Measurements from ENCODE around the gene C9orf40. TPM values are rescaled to one million over a fixed set of nuclear protein-coding genes. Genes with fewer than 3 reads are reported as not detected.

C9orf40 gene
- total RNA-seq, 1 experiment from 2014 or later: 3.4 TPM

GRCh38 chr9:74960561-74960960 is 7.8 kb upstream of the C9orf40 start:
- CTCF ChIA-PET: no interaction called here
- intact Hi-C loops (cut with micrococcal nuclease; ENCODE audit: unreplicated experiment): no loop called here
- H3K27ac Mint-ChIP-seq (ENCODE audit: unreplicated experiment): no peak overlapping the region

DNA sequence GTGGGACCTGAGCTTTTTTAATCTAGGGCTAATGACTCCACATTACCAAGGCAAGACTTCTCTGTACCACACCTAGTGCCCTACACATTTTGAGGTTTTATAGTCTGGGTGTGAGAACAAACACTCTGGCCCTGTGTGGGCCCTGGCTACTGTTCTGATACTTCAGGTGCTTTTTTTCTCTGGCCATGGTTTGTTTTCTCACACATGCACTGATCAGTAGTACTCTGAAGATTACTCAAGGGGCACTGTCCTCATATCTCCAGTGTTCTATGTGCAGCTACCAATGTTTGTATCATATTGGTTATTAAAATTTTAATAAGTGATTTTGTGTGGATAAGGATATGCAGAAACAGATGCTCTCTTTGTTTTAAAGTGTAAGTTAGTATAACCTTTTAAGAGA is 5.9 kb upstream of the C9orf40 start:
- Mint-ChIP-seq H3K36me3 (ENCODE audit: insufficient read depth, unreplicated experiment) (peaks cover 5% of the 10 kb centered on the region), H3K9me3 (ENCODE audit: low read depth, unreplicated experiment) (peaks cover 3% of the 10 kb centered on the region)

More at GRCh38 chr9:74960561-74960960, 7.8 kb upstream of the C9orf40 start:
- H3K27me3 Mint-ChIP-seq (ENCODE audit: unreplicated experiment): no peaks in the 10 kb centered on the region
- DNase-seq: no peak
- no peak overlapping the region for H3K4me3 Mint-ChIP-seq (ENCODE audit: low read depth, unreplicated experiment)
- no peaks in the 10 kb centered on the region for H3K4me1 Mint-ChIP-seq (ENCODE audit: low read depth, unreplicated experiment)
- H3K36me3 Mint-ChIP-seq (ENCODE audit: insufficient read depth, unreplicated experiment): peaks cover 5% of the 10 kb centered on the region
- BruUV-seq (replicated peaks): no TSS peak
- TF ChIP-seq, protein P1, sequence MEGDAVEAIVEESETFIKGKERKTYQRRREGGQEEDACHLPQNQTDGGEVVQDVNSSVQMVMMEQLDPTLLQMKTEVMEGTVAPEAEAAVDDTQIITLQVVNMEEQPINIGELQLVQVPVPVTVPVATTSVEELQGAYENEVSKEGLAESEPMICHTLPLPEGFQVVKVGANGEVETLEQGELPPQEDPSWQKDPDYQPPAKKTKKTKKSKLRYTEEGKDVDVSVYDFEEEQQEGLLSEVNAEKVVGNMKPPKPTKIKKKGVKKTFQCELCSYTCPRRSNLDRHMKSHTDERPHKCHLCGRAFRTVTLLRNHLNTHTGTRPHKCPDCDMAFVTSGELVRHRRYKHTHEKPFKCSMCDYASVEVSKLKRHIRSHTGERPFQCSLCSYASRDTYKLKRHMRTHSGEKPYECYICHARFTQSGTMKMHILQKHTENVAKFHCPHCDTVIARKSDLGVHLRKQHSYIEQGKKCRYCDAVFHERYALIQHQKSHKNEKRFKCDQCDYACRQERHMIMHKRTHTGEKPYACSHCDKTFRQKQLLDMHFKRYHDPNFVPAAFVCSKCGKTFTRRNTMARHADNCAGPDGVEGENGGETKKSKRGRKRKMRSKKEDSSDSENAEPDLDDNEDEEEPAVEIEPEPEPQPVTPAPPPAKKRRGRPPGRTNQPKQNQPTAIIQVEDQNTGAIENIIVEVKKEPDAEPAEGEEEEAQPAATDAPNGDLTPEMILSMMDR (IDR thresholded peaks at IDR 0.05; ENCODE audit: unreplicated experiment): no peak
- H3K9me3 Mint-ChIP-seq (ENCODE audit: low read depth, unreplicated experiment): peaks cover 3% of the 10 kb centered on the region

GRCh38 chr9:74953235-74953751 is 581 bp upstream of the C9orf40 start:
- Mint-ChIP-seq H3K9me3 (ENCODE audit: low read depth, unreplicated experiment) (no peaks in the 10 kb centered on the region), H3K27me3 (ENCODE audit: unreplicated experiment) (no peaks in the 10 kb centered on the region), H3K4me3 (ENCODE audit: low read depth, unreplicated experiment) (peak overlapping the region; percentile 82), H3K36me3 (ENCODE audit: insufficient read depth, unreplicated experiment) (peaks cover 26% of the 10 kb centered on the region), H3K27ac (ENCODE audit: unreplicated experiment) (peak overlapping the region; percentile 62), H3K4me1 (ENCODE audit: low read depth, unreplicated experiment) (no peaks in the 10 kb centered on the region)
- TF ChIP-seq, protein P1 (IDR thresholded peaks at IDR 0.05; ENCODE audit: unreplicated experiment): no peak
- BruUV-seq (replicated peaks): TSS peak; percentile 47
- no peak for DNase-seq
- CTCF ChIA-PET: no interaction called here
- intact Hi-C loops (cut with micrococcal nuclease; ENCODE audit: unreplicated experiment): loop anchor here (2.0 to 5.0 kb wide), 2 partner anchors 74 to 176 kb away; partner anchors contain the start of gene CARNMT1

More for the DNA sequence above, 5.9 kb upstream of the C9orf40 start:
- Mint-ChIP-seq H3K4me3 (ENCODE audit: low read depth, unreplicated experiment) (no peak overlapping the region), H3K4me1 (ENCODE audit: low read depth, unreplicated experiment) (no peaks in the 10 kb centered on the region), H3K27ac (ENCODE audit: unreplicated experiment) (no peak overlapping the region), H3K27me3 (ENCODE audit: unreplicated experiment) (no peaks in the 10 kb centered on the region)
- CTCF ChIA-PET: interaction anchor here (0.7 kb wide), 1 partner anchor 1746 kb away, joined by 5 read pairs; no protein-coding TSS in a partner anchor
- no peak for DNase-seq
- intact Hi-C loops (cut with micrococcal nuclease; ENCODE audit: unreplicated experiment): no loop called here
- no TSS peak for BruUV-seq (replicated peaks)
- TF ChIP-seq, protein P1 (IDR thresholded peaks at IDR 0.05; ENCODE audit: unreplicated experiment): no peak

DNA sequence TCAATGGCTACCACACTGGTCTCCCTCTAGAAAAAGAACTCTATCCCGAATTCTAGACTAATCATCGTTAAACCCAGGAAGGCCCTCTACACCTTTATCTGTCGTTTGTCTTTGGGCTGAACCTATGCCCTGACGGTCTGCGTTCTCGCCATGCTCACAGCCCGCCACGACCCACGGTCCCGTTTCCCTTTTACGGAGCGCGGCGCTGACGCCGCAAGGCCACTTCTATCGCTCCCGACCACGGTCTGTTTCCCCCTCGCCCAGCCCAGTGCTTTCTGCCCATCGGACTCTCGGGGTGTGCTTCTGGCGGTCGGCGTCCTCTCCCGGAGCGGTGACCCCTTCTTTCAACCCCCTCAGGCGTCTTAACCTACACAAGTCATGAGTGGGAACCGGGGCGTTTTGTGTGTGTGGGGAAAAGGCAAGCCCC is 974 bp downstream of the C9orf40 start:
- BruUV-seq (replicated peaks): no TSS peak
- H3K4me3 Mint-ChIP-seq (ENCODE audit: low read depth, unreplicated experiment): peak overlapping the region; percentile 82
- peak; percentile 21 for DNase-seq

More for the DNA sequence above, 974 bp downstream of the C9orf40 start:
- no peaks in the 10 kb centered on the region for H3K9me3 Mint-ChIP-seq (ENCODE audit: low read depth, unreplicated experiment)
- peak overlapping the region; percentile 30 for H3K27ac Mint-ChIP-seq (ENCODE audit: unreplicated experiment)
- H3K27me3 Mint-ChIP-seq (ENCODE audit: unreplicated experiment): no peaks in the 10 kb centered on the region
- CTCF ChIA-PET: interaction anchor here (0.7 to 1.2 kb wide), 4 partner anchors 22 to 1066 kb away, joined by 3 read pairs; partner anchors contain the start of gene OSTF1
- intact Hi-C loops (cut with micrococcal nuclease; ENCODE audit: unreplicated experiment): loop anchor here (1.0 to 5.0 kb wide), 3 partner anchors 29 to 175 kb away; partner anchors contain the start of gene CARNMT1
- H3K4me1 Mint-ChIP-seq (ENCODE audit: low read depth, unreplicated experiment): no peaks in the 10 kb centered on the region
- TF ChIP-seq, protein P1 (IDR thresholded peaks at IDR 0.05; ENCODE audit: unreplicated experiment): no peak
- peaks cover 30% of the 10 kb centered on the region for H3K36me3 Mint-ChIP-seq (ENCODE audit: insufficient read depth, unreplicated experiment)
